CD4-positive, alpha-beta T cell (primary cell): ENCODE results near the gene ABCG1. TPM values are rescaled to one million over a fixed set of nuclear protein-coding genes. Genes with fewer than 3 reads are reported as not detected.

Experiments used
- ATAC-seq: fragments of 200-7000 bp; cut with Tn5 transposase; one replicate; pipeline ENCODE4 v1.10.0; 2022; ENCODE audit warnings: mild to moderate bottlenecking; ENCODE audit not compliant: poor library complexity
- CTCF ChIA-PET: fragments of 350-600 bp; sonication (Branson Sonifier 250); formaldehyde crosslinking; loops from one replicate; lab custom pipeline; 2021; ENCODE audit warnings: antibody characterized with exemption, inconsistent platforms; lab: Charles Lee
- POLR2A ChIA-PET: fragments of 350-600 bp; sonication (Branson Sonifier 250); formaldehyde crosslinking; loops from one replicate; lab custom pipeline; 2021; ENCODE audit warnings: antibody characterized with exemption, inconsistent platforms; lab: Charles Lee
- DNase-seq, 14 experiments: peaks; one replicate each; pipeline ENCODE4 v3.0.0-alpha.2; 2013 to 2020; ENCODE audit warnings: mixed read lengths in 2 of 14
- H3K27ac ChIP-seq, 2 donors: one replicate each; pipeline versions ENCODE4 v1.5.1 to v1.7.0; 2013; ENCODE audit warnings: low read length in 2 of 2, low read depth in 1 of 2, mild to moderate bottlenecking in 1 of 2
- H3K27me3 ChIP-seq, 2 experiments: 1 replicate in 1 of 2; 2 replicates in 1 of 2; pipeline versions ENCODE4 v1.6.1 to v1.7.0; 2013; ENCODE audit warnings: low read length in 2 of 2, control low read depth in 1 of 2, mild to moderate bottlenecking in 1 of 2, moderate library complexity in 1 of 2; ENCODE audit not compliant: insufficient read depth in 2 of 2, control insufficient read depth in 1 of 2
- H3K36me3 ChIP-seq: one replicate; pipeline ENCODE4 v1.6.1; 2013; ENCODE audit warnings: low read length, control low read depth; ENCODE audit not compliant: insufficient read depth
- H3K4me1 ChIP-seq: one replicate; pipeline ENCODE4 v1.6.1; 2013; ENCODE audit warnings: low read length, control low read depth; ENCODE audit not compliant: insufficient read depth
- H3K4me3 ChIP-seq: one replicate; pipeline ENCODE4 v1.5.1; 2013; ENCODE audit warnings: mild to moderate bottlenecking, low read length, moderate library complexity
- H3K9me3 ChIP-seq, 2 experiments: 1 replicate in 1 of 2; 2 replicates in 1 of 2; pipeline versions ENCODE4 v1.6.1 to v1.7.0; 2013; ENCODE audit warnings: low read length in 2 of 2, mild to moderate bottlenecking in 2 of 2, control low read depth in 1 of 2, moderate library complexity in 1 of 2; ENCODE audit not compliant: control insufficient read depth in 1 of 2, insufficient read depth in 1 of 2
- H3K27ac Mint-ChIP-seq: one replicate; pipeline ENCODE4 v1.8.0; 2020; ENCODE audit warnings: mixed read lengths
- H3K27me3 Mint-ChIP-seq: one replicate; pipeline ENCODE4 v1.8.0; 2021; ENCODE audit warnings: mixed read lengths
- H3K36me3 Mint-ChIP-seq: one replicate; pipeline ENCODE4 v1.8.0; 2021; ENCODE audit warnings: low read depth, mixed read lengths
- H3K4me1 Mint-ChIP-seq: one replicate; pipeline ENCODE4 v1.8.0; 2021; ENCODE audit warnings: low read depth, mixed read lengths
- H3K4me3 Mint-ChIP-seq: one replicate; pipeline ENCODE4 v1.8.0; 2020; ENCODE audit warnings: mild to moderate bottlenecking, mixed read lengths
- H3K9me3 Mint-ChIP-seq: one replicate; pipeline ENCODE4 v1.8.0; 2020; ENCODE audit warnings: mixed read lengths
- intact Hi-C, 2 experiments: fragments of 100-400 bp; cut with DNase I in 1 of 2; cut with micrococcal nuclease in 1 of 2; formaldehyde crosslinking; loops; one replicate each; pipeline versions ENCODE4 v1.15.1 to v1.9.0; 2023 to 2025; cut with DNase I, micrococcal nuclease
- total RNA-seq, 174 experiments: library from RNA in 2 of 174; stranded (reverse) in 2 of 174; gene quantifications; one replicate each; pipeline ENCODE4 v1.2.3 and lab custom pipeline; 2021 to 2026
- TF ChIP-seq, protein P1 (sequence below): fragments of 200-600 bp; IDR thresholded peaks from one replicate; pipeline ENCODE4 v1.8.0; 2022; ENCODE audit warnings: antibody characterized with exemption, mild to moderate bottlenecking

Gene ABCG1
- total RNA-seq, 2 experiments from 2014 or later: 109 to 116 TPM

- H3K4me1 Mint-ChIP-seq: peaks cover 55% of the 10 kb centered on the region
- no peak overlapping the region for H3K27ac ChIP-seq
Measured at GRCh38 chr21:42221581-42222345, 2.8 kb downstream of the ABCG1 start.

GRCh38 chr21:42222386-42222785, 3.4 kb downstream of the ABCG1 start:
- H3K4me1 Mint-ChIP-seq: peaks cover 61% of the 10 kb centered on the region
- CTCF ChIA-PET: no interaction called here
- Histone ChIP-seq H3K4me1 (peaks cover 44% of the 10 kb centered on the region), H3K36me3 (peaks cover 27% of the 10 kb centered on the region), H3K27me3 (no peaks in the 10 kb centered on the region), H3K27ac (no peak overlapping the region), H3K4me3 (no peak overlapping the region), H3K9me3 (peaks cover 0 to under 1% of the 10 kb centered on the region in 2 experiments)
- TF ChIP-seq, protein P1, sequence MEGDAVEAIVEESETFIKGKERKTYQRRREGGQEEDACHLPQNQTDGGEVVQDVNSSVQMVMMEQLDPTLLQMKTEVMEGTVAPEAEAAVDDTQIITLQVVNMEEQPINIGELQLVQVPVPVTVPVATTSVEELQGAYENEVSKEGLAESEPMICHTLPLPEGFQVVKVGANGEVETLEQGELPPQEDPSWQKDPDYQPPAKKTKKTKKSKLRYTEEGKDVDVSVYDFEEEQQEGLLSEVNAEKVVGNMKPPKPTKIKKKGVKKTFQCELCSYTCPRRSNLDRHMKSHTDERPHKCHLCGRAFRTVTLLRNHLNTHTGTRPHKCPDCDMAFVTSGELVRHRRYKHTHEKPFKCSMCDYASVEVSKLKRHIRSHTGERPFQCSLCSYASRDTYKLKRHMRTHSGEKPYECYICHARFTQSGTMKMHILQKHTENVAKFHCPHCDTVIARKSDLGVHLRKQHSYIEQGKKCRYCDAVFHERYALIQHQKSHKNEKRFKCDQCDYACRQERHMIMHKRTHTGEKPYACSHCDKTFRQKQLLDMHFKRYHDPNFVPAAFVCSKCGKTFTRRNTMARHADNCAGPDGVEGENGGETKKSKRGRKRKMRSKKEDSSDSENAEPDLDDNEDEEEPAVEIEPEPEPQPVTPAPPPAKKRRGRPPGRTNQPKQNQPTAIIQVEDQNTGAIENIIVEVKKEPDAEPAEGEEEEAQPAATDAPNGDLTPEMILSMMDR: no peak
- intact Hi-C loops: no loop called here
- ATAC-seq: no peak
- H3K9me3 Mint-ChIP-seq: no peaks in the 10 kb centered on the region
- peak overlapping the region; percentile 43 for H3K4me3 Mint-ChIP-seq
- peak overlapping the region; percentile 72 for H3K27ac Mint-ChIP-seq
- no peaks in the 10 kb centered on the region for H3K27me3 Mint-ChIP-seq
- POLR2A ChIA-PET: interaction anchor here (3.5 kb wide), 1 partner anchor 15 kb away, joined by 33 read pairs; no protein-coding TSS in a partner anchor
- H3K36me3 Mint-ChIP-seq: peaks cover 61% of the 10 kb centered on the region
- DNase-seq: peak in 1 of 14 experiments; percentile 2

More at GRCh38 chr21:42221581-42222345, 2.8 kb downstream of the ABCG1 start:
- POLR2A ChIA-PET: interaction anchor here (1.0 to 3.5 kb wide), 3 partner anchors 16 to 37 kb away, joined by 3 to 33 read pairs (median 32); no protein-coding TSS in a partner anchor
- Histone ChIP-seq H3K36me3 (peaks cover 21% of the 10 kb centered on the region), H3K9me3 (peaks cover 0 to 6% of the 10 kb centered on the region in 2 experiments), H3K4me3 (no peak overlapping the region), H3K4me1 (peaks cover 38% of the 10 kb centered on the region), H3K27me3 (no peaks in the 10 kb centered on the region)
- peak overlapping the region; percentile 43 for H3K4me3 Mint-ChIP-seq
- H3K36me3 Mint-ChIP-seq: peaks cover 55% of the 10 kb centered on the region
- DNase-seq (peak in 1 of 14 experiments; percentile 14), ATAC-seq (no peak)
- intact Hi-C loops: loop anchor here (2.0 kb wide), 2 partner anchors 13 to 37 kb away; no protein-coding TSS in a partner anchor
- no peaks in the 10 kb centered on the region for H3K27me3 Mint-ChIP-seq
- CTCF ChIA-PET: interaction anchor here (3.0 kb wide), 1 partner anchor 12 kb away, joined by 27 read pairs; no protein-coding TSS in a partner anchor
- TF ChIP-seq, protein P1: no peak
- no peaks in the 10 kb centered on the region for H3K9me3 Mint-ChIP-seq
- peak overlapping the region; percentile 72 for H3K27ac Mint-ChIP-seq

- Histone ChIP-seq H3K4me3 (no peak overlapping the region), H3K4me1 (peaks cover 49% of the 10 kb centered on the region), H3K36me3 (peaks cover 29% of the 10 kb centered on the region), H3K27ac (no peak overlapping the region), H3K9me3 (no peaks in the 10 kb centered on the region), H3K27me3 (no peaks in the 10 kb centered on the region)
- Mint-ChIP-seq H3K27ac (peak overlapping the region; percentile 72), H3K4me3 (peak overlapping the region; percentile 69), H3K9me3 (peaks cover 2% of the 10 kb centered on the region), H3K27me3 (no peaks in the 10 kb centered on the region), H3K36me3 (peaks cover 66% of the 10 kb centered on the region), H3K4me1 (peaks cover 66% of the 10 kb centered on the region)
- POLR2A ChIA-PET: no interaction called here
- CTCF ChIA-PET: no interaction called here
- ATAC-seq (no peak), DNase-seq (peak in 1 of 14 experiments; percentile 2)
- TF ChIP-seq, protein P1: no peak
- intact Hi-C loops: no loop called here
Measured at GRCh38 chr21:42222821-42223390, 4.0 kb downstream of the ABCG1 start.
